Epithelial cell of esophagus (primary cell): Measurements from ENCODE around the gene CEACAM20.

Experiments
- DNase-seq: peaks from one replicate; pipeline ENCODE4 v3.0.0; 2010; ENCODE audit warnings: low read depth
- H3K4me3 ChIP-seq: 2 replicates; pipeline ENCODE4 v1.5.1; 2011; ENCODE audit warnings: mild to moderate bottlenecking, low read length, control low read depth
- TF ChIP-seq, protein P1 (sequence below): IDR thresholded peaks from 2 replicates; pipeline ENCODE4 v1.5.1; 2011; ENCODE audit warnings: low read depth, mild to moderate bottlenecking, low read length, control low read depth, inconsistent platforms; ENCODE audit not compliant: insufficient read depth; ENCODE audit errors: missing control alignments

Gene CEACAM20

DNA sequence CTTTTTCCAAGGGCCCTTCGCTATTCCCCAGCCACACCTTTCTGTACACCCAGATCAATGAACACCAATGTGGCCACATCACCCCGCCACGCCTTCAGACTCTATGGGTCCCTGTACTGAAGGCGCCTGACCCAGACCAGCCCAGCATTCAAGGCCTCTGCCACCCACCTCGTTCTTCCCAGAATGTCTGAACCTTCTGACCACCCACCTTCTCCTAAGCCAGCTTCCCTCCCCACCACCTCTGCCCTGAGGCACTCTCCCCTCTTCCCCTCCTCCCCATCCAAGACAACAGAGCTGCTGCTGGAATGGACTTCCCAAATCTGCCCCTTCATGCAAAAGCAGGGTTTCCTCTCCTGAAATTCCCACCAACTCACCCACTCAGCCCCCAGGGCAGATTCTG is 3.3 kb upstream of the CEACAM20 start:
- H3K4me3 ChIP-seq, result no peak overlapping the region
- no peak for DNase-seq
- TF ChIP-seq, protein P1, sequence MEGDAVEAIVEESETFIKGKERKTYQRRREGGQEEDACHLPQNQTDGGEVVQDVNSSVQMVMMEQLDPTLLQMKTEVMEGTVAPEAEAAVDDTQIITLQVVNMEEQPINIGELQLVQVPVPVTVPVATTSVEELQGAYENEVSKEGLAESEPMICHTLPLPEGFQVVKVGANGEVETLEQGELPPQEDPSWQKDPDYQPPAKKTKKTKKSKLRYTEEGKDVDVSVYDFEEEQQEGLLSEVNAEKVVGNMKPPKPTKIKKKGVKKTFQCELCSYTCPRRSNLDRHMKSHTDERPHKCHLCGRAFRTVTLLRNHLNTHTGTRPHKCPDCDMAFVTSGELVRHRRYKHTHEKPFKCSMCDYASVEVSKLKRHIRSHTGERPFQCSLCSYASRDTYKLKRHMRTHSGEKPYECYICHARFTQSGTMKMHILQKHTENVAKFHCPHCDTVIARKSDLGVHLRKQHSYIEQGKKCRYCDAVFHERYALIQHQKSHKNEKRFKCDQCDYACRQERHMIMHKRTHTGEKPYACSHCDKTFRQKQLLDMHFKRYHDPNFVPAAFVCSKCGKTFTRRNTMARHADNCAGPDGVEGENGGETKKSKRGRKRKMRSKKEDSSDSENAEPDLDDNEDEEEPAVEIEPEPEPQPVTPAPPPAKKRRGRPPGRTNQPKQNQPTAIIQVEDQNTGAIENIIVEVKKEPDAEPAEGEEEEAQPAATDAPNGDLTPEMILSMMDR, result no peak

DNA sequence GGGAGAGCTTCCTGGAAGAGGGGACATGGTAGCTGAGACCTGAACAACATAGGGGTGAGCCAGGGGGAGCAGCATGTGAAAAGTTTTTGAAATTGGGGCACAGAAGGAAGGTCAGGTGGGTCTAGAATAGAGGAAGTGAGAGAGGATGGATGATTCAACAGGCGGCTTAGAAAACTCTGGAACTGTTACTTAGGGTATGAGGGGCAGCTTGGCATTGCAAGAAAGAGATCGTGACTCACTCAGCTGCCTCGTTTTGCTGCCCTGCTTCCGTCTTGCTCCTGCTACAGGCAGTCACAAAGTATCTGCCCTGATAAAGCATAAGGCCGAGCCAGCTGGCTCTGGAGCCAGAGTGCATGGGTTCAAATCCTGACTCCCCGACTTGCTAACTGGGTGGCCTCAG is 1.3 kb upstream of the CEACAM20 start:
- DNase-seq, result peak; percentile 21
- no peak overlapping the region for H3K4me3 ChIP-seq
- TF ChIP-seq, protein P1, result no peak

DNA sequence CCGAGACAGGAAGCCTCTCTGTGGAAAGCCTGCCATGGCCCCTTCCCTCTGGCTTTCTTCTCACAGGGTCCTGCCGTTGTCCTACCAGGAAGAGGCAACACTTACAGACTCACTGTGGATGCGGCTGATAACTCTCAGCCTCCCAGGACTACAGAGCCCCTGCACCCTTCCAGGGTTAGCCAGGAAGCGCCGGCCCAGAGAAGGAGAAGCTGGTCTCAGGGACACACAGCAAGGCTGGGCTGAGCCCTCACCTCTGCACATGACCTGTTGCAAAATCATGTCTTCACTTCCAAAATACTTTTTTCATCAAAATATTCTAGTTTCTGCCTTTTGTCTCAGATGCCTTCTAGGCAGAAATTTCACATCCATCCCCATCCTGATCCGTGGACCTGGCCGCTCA is 1.9 kb downstream of the CEACAM20 start:
- DNase-seq, result no peak
- TF ChIP-seq, protein P1, result no peak
- H3K4me3 ChIP-seq, result no peak overlapping the region

- DNase-seq, result no peak
- TF ChIP-seq, protein P1, result no peak
- no peak overlapping the region for H3K4me3 ChIP-seq
Measured at GRCh38 chr19:44525721-44526430, 3.6 kb downstream of the CEACAM20 start.

- DNase-seq, result no peak
- TF ChIP-seq, protein P1, result no peak
- H3K4me3 ChIP-seq, result no peak overlapping the region
Measured at GRCh38 chr19:44521370-44521769, 8.1 kb downstream of the CEACAM20 start.

DNA sequence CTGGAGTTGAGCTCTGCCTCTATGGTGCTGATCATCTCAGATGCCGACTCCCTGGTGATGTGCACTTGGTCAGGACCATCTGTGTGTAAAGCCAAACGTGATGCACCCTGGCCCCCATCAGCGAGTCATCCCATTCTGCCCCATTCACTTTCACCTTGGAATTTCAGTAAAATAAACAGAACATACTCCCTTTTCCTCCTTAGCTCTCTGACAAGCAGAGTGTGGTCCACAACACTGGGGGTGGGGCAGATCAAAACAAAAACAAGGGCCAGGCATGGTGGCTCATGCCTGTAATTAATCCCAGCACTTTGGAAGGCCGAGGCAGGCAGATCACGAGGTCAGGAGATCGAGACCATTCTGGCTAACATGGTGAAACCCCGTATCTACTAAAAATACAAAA is 12.3 kb downstream of the CEACAM20 start:
- DNase-seq, result no peak
- no peak overlapping the region for H3K4me3 ChIP-seq
- TF ChIP-seq, protein P1, result no peak

DNA sequence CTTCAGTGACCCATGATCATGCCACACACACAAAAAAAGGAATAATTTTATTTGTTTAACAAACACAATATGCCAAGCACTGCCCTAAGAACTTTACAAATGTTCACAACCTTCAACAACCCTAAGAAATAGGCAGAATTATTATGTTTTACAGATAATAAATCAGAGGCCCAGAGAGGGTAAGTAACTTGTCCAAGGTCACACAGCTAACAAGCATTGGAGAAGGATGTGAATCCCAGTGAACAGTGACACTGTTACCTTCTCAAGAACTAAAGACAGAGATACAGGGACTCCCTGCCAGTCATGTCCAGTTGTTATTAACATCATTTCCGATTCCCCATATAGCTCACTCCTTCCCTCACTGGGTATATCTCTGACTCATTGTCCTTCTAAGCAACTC is 13.6 kb downstream of the CEACAM20 start:
- TF ChIP-seq, protein P1, result no peak

More for the DNA sequence above, 13.6 kb downstream of the CEACAM20 start:
- no peak overlapping the region for H3K4me3 ChIP-seq
- no peak for DNase-seq
